ENCODE measurements around the gene EPB41L4B. TPM values are rescaled to one million over a fixed set of nuclear protein-coding genes. Genes with fewer than 3 reads are reported as not detected.

The EPB41L4B gene
- total and polyA plus RNA-seq, 12 donors, result 0.20 to 15.2 (median 4.4) TPM

DNA sequence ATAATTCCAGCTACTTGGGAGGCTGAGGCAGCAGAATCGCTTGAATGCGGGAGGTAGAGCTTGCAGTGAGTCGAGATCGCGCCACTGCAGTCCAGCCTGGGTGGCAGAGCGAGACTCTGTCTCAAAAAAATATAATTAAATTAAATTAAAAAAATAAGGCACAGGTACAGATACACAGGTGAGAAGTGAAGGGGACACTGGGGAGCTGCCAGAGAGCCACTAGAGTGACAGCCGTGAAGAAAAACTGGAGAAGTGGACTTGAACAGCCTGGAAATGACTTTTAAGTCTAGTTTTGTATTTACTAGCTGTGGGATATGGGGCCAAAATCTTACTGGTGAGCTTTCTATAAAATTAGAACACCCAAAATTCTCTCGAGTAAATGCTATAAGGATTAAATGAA, 15.1 kb downstream of the EPB41L4B start:
- ATAC-seq (no peak), DNase-seq (no peak)
- Histone ChIP-seq H3K4me3 (no peak overlapping the region), H3K27ac (no peak overlapping the region), H3K36me3 (no peaks in the 10 kb centered on the region), H3K4me1 (peaks cover 0 to 16% (median 4%) of the 10 kb centered on the region in 9 donors), H3K27me3 (peaks cover 0 to 11% (median 0%) of the 10 kb centered on the region in 7 donors), H3K9me3 (no peaks in the 10 kb centered on the region)
- TF ChIP-seq, protein P1, sequence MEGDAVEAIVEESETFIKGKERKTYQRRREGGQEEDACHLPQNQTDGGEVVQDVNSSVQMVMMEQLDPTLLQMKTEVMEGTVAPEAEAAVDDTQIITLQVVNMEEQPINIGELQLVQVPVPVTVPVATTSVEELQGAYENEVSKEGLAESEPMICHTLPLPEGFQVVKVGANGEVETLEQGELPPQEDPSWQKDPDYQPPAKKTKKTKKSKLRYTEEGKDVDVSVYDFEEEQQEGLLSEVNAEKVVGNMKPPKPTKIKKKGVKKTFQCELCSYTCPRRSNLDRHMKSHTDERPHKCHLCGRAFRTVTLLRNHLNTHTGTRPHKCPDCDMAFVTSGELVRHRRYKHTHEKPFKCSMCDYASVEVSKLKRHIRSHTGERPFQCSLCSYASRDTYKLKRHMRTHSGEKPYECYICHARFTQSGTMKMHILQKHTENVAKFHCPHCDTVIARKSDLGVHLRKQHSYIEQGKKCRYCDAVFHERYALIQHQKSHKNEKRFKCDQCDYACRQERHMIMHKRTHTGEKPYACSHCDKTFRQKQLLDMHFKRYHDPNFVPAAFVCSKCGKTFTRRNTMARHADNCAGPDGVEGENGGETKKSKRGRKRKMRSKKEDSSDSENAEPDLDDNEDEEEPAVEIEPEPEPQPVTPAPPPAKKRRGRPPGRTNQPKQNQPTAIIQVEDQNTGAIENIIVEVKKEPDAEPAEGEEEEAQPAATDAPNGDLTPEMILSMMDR (IDR thresholded peaks at IDR 0.05), result no peak
- WGBS, 2 donors, result 82 to 94% methylated on average over 8 of the region's 8 CpGs
- intact Hi-C loops (cut with DNase I), result loop anchor here in 1 of 10 donors (10.0 kb wide), 1 partner anchor 191 kb away; the partner anchor contains the start of gene TMEM245

DNA sequence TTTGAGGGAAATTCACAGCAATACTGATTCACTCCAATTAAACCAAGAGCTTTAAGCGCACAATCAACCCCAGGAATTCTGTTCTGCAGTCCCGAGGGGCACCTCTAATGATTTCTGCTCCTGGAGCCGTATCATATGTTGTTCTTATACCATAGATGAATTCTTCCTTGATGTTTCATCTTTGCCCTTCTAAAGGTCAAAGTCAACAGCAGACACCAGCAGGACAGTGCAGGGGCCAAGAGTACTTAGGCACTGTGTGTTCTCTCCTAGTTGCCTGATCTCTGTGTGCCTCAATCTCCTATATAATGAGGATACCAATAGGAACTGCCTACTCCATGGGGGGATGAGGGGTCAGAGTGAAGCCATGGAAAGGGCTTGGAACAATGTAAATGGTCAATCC, 16.5 kb downstream of the EPB41L4B start:
- peaks cover 0 to 9% (median 0%) of the 10 kb centered on the region in 9 donors for H3K4me1 ChIP-seq
- H3K27ac ChIP-seq, result no peak overlapping the region
- peak in 5 of 8 donors; percentile 14 to 88 (median 70) for ATAC-seq
- DNase-seq, result no peak
- H3K27me3 ChIP-seq, result peaks cover 0 to 11% (median 2%) of the 10 kb centered on the region in 7 donors
- TF ChIP-seq, protein P1 (IDR thresholded peaks at IDR 0.05), result no peak
- H3K9me3 ChIP-seq, result no peaks in the 10 kb centered on the region
- no peaks in the 10 kb centered on the region for H3K36me3 ChIP-seq
- 59 to 67% methylated on average over 3 of the region's 3 CpGs for WGBS, 2 donors
- intact Hi-C loops (cut with DNase I), result loop anchor here in 1 of 10 donors (10.0 kb wide), 1 partner anchor 190 kb away; the partner anchor contains the start of gene TMEM245
- no peak overlapping the region for H3K4me3 ChIP-seq

DNA sequence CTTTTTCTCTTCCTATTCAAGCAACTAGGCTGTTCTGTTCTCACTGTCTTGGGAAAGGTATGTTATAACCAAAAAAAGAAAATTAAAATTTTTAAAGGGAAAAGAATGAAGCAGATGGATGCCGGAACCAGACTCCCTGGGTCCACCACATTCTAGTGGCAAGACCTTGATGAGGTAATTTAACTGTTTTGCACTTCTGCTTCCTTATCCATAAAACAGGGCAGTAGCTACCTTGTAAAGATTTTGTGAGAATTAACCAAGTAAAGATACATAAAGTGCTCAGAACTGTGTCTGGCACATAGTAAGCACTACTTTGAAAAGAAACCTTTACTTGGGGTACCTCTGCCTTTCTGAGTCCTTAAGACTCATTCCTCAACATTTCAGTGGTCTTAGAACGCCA, 17.0 kb downstream of the EPB41L4B start:
- H3K9me3 ChIP-seq, result no peaks in the 10 kb centered on the region
- intact Hi-C loops (cut with DNase I), result loop anchor here in 1 of 10 donors (10.0 kb wide), 1 partner anchor 189 kb away; the partner anchor contains the start of gene TMEM245
- no peak for DNase-seq
- H3K36me3 ChIP-seq, result no peaks in the 10 kb centered on the region
- no peak for ATAC-seq
- peaks cover 0 to 9% (median 0%) of the 10 kb centered on the region in 9 donors for H3K4me1 ChIP-seq
- H3K27ac ChIP-seq, result no peak overlapping the region
- no peak overlapping the region for H3K4me3 ChIP-seq
- TF ChIP-seq, protein P1 (IDR thresholded peaks at IDR 0.05), result no peak
- 91 to 92% methylated on average over 2 of the region's 2 CpGs for WGBS, 2 donors
- H3K27me3 ChIP-seq, result peaks cover 0 to 11% (median 2%) of the 10 kb centered on the region in 7 donors

DNA sequence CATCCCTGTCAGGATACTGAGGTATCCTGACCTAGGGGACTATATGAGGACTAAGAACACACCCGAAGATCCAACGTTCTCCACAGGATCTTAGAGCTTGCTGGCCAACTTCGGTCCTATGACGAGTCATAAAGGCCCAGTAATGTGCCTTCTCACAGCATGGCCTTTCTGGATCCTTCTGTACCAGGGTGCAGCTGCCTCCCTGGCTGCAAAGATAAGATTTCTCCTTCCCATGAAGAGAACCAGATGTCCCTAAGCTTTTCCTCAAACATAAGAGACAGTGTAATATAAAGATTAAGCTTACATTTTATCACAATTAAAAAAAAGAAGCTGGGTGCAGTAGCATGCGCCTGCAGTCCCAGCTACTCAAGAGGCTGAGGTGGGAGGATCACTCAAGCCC, 18.3 kb downstream of the EPB41L4B start:
- DNase-seq (no peak), ATAC-seq (no peak)
- Histone ChIP-seq H3K36me3 (no peaks in the 10 kb centered on the region), H3K4me3 (no peak overlapping the region), H3K4me1 (peaks cover 0 to 9% (median 0%) of the 10 kb centered on the region in 9 donors), H3K27ac (no peak overlapping the region), H3K9me3 (no peaks in the 10 kb centered on the region), H3K27me3 (peaks cover 0 to 5% (median 2%) of the 10 kb centered on the region in 7 donors)
- intact Hi-C loops (cut with DNase I), result loop anchor here in 1 of 10 donors (10.0 kb wide), 1 partner anchor 188 kb away; the partner anchor contains the start of gene TMEM245
- TF ChIP-seq, protein P1 (IDR thresholded peaks at IDR 0.05), result no peak
- 79 to 82% methylated on average over 5 of the region's 5 CpGs for WGBS, 2 donors

All from heart right ventricle (tissue), 16 donors.